Camera-type eye (tissue), 1 donor: ENCODE results near the gene IHH. TPM values are rescaled to one million over a fixed set of nuclear protein-coding genes. Genes with fewer than 3 reads are reported as not detected.

Experiments
- total RNA-seq: library from RNA; depleted of rRNA; stranded (reverse); fragments of >200 nt; gene quantifications from one replicate; pipeline ENCODE4 v1.2.3, GENCODE V29; 2014

The IHH gene
- 3.8 TPM for total RNA-seq

DNA sequence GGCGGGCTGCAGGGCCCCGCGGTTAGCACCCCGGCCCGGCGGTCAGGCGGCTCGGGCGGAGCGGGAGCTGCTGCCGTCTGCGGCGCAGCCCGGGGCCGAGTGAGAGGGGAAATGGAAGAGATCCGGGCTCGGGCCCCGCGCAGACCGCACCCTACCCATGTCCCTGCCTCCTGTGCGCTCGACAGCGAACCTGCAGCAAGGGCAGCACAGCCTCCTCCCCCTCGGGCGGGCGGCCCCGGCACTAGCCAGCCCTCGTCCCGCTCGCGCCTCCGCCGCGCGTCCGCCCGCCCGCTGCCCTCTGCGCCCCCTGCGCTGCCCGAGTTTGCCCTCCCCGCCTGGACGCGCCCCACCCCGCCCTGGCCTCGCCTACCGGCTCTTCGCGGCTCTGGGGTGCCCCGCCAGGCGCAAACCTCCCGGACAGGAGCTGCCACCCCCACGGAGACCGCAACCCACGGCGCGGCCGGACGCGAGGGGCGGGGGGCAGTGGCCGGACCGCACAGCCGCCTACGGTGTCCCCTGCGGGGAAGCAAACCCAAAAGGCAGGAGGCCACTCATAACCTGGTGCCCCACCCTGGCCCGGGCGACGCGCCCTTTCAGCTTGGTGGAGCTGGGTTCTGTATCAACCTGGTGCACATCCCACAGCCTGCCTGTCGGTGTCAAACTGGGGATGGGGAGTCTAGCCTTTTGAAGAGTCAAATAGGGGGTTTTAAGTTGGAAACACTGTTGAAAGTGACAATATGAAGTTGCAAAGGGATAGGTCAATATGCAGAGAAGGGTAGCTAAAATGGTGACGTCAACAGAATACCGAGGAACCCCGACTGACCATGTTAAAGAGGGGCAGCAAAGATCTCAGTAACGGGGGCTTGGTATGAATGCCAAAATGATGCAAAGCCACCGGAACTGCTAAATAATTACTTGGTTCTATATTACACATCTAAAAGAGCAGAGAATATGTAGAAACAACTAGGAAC lies at the start of gene IHH:
IHH (minus strand) TSS at position 101 of the 971 bp plus-strand sequence. CDS start 454 bp downstream, outside the sequence.

DNA sequence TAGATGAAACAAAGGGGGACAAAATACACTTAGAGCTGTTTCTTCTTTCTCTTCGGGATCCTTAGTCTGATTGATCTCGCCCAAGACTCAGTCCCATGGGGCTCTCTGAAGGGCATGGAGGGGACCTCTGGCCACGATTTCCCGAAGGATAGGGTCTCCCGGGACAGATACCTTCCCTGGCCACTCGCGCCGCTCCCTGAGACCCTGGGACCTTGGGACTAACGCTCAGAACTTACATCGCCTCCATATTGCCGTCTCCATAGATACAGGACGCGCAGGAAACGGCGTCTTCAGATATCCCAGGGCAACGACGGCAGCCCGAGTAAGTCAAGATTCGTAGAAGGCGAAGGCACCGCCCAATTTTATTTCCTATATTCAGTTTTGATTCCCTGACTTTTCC lies 19.5 kb downstream of the IHH start, which contains the start of gene CFAP65:
CFAP65 (minus strand) TSS at position 265 of the 400 bp plus-strand sequence. CDS start 2,468 bp downstream, outside the sequence.

Other genes with a start within 250 kb of the IHH start
- 1.5 TPM for gene PRKAG3, start 229.1 kb downstream of the IHH start, total RNA-seq
- 1.0 TPM for gene WNT6, start 201.1 kb downstream of the IHH start, total RNA-seq
- 8.1 TPM for gene WNT10A, start 180.1 kb downstream of the IHH start, total RNA-seq
- 16.2 TPM for gene CDK5R2, start 101.3 kb downstream of the IHH start, total RNA-seq
- gene FEV, start 75.7 kb downstream of the IHH start, total RNA-seq = not detected
- gene CRYBA2, start 67.5 kb downstream of the IHH start, total RNA-seq = 1,526 TPM
- not detected for gene CFAP65, start 19.4 kb downstream of the IHH start, total RNA-seq
- gene NHEJ1, start 99.9 kb upstream of the IHH start, total RNA-seq = 12.1 TPM
- 1.3 TPM for gene SLC23A3, start 109.1 kb upstream of the IHH start, total RNA-seq
- 30.5 TPM for gene CNPPD1, start 116.0 kb upstream of the IHH start, total RNA-seq
- gene RETREG2, start 117.4 kb upstream of the IHH start, total RNA-seq = 66.2 TPM
- gene ZFAND2B, start 145.9 kb upstream of the IHH start, total RNA-seq = 22.6 TPM
- gene ABCB6, start 158.0 kb upstream of the IHH start, total RNA-seq = 24.2 TPM
- gene ATG9A, start 168.7 kb upstream of the IHH start, total RNA-seq = 46.7 TPM
- 91.3 TPM for gene ANKZF1, start 168.9 kb upstream of the IHH start, total RNA-seq
- gene GLB1L, start 184.5 kb upstream of the IHH start, total RNA-seq = 15.2 TPM
- gene STK16, start 184.6 kb upstream of the IHH start, total RNA-seq = 17.9 TPM
- gene TUBA4B, start 192.3 kb upstream of the IHH start, total RNA-seq = not detected
- 20.5 TPM for gene TUBA4A, start 193.0 kb upstream of the IHH start, total RNA-seq
- gene DNAJB2, start 218.4 kb upstream of the IHH start, total RNA-seq = 91.9 TPM
- gene PTPRN, start 248.5 kb upstream of the IHH start, total RNA-seq = 22.0 TPM